ENCODE measurements around the gene LRTM2.

Gene LRTM2

GRCh38 chr12:1842183-1842904 is 22.0 kb downstream of the LRTM2 start:
- no peak for DNase-seq (ENCODE audit: low read depth in 2 of 2, low spot score in 1 of 2)

- DNase-seq (ENCODE audit: low read depth in 2 of 2, low spot score in 1 of 2), result no peak
Measured at GRCh38 chr12:1842905-1843640, 22.7 kb downstream of the LRTM2 start.

GRCh38 chr12:1843641-1844005 is 23.3 kb downstream of the LRTM2 start:
- DNase-seq (ENCODE audit: low read depth in 2 of 2, low spot score in 1 of 2), result no peak

- no peak for DNase-seq (ENCODE audit: low read depth in 2 of 2, low spot score in 1 of 2)
Measured at GRCh38 chr12:1844223-1844622, 23.9 kb downstream of the LRTM2 start.

- DNase-seq (ENCODE audit: low read depth in 2 of 2, low spot score in 1 of 2), result no peak
Measured at GRCh38 chr12:1844661-1845409, 24.5 kb downstream of the LRTM2 start.

GRCh38 chr12:1845427-1845826 is 25.1 kb downstream of the LRTM2 start:
- DNase-seq (ENCODE audit: low read depth in 2 of 2, low spot score in 1 of 2), result no peak

- DNase-seq (ENCODE audit: low read depth in 2 of 2, low spot score in 1 of 2), result no peak
Measured at GRCh38 chr12:1845886-1846285, 25.5 kb downstream of the LRTM2 start.

GRCh38 chr12:1846421-1847405 is 26.3 kb downstream of the LRTM2 start:
- DNase-seq (ENCODE audit: low read depth in 2 of 2, low spot score in 1 of 2), result no peak

- DNase-seq (ENCODE audit: low read depth in 2 of 2, low spot score in 1 of 2), result no peak
Measured at GRCh38 chr12:1847411-1847810, 27.0 kb downstream of the LRTM2 start.

GRCh38 chr12:1848146-1848545 is 27.8 kb downstream of the LRTM2 start:
- no peak for DNase-seq (ENCODE audit: low read depth in 2 of 2, low spot score in 1 of 2)

- no peak for DNase-seq (ENCODE audit: low read depth in 2 of 2, low spot score in 1 of 2)
Measured at GRCh38 chr12:1848745-1849144, 28.4 kb downstream of the LRTM2 start.

- DNase-seq (ENCODE audit: low read depth in 2 of 2, low spot score in 1 of 2), result no peak
Measured at GRCh38 chr12:1851151-1851701, 30.9 kb downstream of the LRTM2 start.

GRCh38 chr12:1852076-1852475 is 31.7 kb downstream of the LRTM2 start:
- no peak for DNase-seq (ENCODE audit: low read depth in 2 of 2, low spot score in 1 of 2)

- DNase-seq (ENCODE audit: low read depth in 2 of 2, low spot score in 1 of 2), result no peak
Measured at GRCh38 chr12:1853716-1854115, 33.4 kb downstream of the LRTM2 start.

GRCh38 chr12:1855241-1855640 is 34.9 kb downstream of the LRTM2 start:
- no peak for DNase-seq (ENCODE audit: low read depth in 2 of 2, low spot score in 1 of 2)

GRCh38 chr12:1857086-1857485 is 36.7 kb downstream of the LRTM2 start:
- no peak for DNase-seq (ENCODE audit: low read depth in 2 of 2, low spot score in 1 of 2)

GRCh38 chr12:1857821-1858220 is 37.5 kb downstream of the LRTM2 start:
- DNase-seq (ENCODE audit: low read depth in 2 of 2, low spot score in 1 of 2), result no peak

- DNase-seq (ENCODE audit: low read depth in 2 of 2, low spot score in 1 of 2), result no peak
Measured at GRCh38 chr12:1858456-1858855, 38.1 kb downstream of the LRTM2 start.

- no peak for DNase-seq (ENCODE audit: low read depth in 2 of 2, low spot score in 1 of 2)
Measured at GRCh38 chr12:1859643-1860042, 39.3 kb downstream of the LRTM2 start.

- DNase-seq (ENCODE audit: low read depth in 2 of 2, low spot score in 1 of 2), result no peak
Measured at GRCh38 chr12:1862973-1863372, 42.6 kb downstream of the LRTM2 start.

- no peak for DNase-seq (ENCODE audit: low read depth in 2 of 2, low spot score in 1 of 2)
Measured at GRCh38 chr12:1863823-1864222, 43.5 kb downstream of the LRTM2 start.

All from stimulated activated CD8-positive, alpha-beta memory T cell treated with anti-CD3 and anti-CD28 coated beads, Interleukin-4, amount 100 ng/mL, for 4 hours (primary cell).